ENCODE measurements around the gene RHBDF1.

RHBDF1 gene

GRCh38 chr16:74747-75334 lies 2.4 kb upstream of the RHBDF1 start:
- DNase-seq (ENCODE audit: low read depth in 3 of 3): no peak

DNA sequence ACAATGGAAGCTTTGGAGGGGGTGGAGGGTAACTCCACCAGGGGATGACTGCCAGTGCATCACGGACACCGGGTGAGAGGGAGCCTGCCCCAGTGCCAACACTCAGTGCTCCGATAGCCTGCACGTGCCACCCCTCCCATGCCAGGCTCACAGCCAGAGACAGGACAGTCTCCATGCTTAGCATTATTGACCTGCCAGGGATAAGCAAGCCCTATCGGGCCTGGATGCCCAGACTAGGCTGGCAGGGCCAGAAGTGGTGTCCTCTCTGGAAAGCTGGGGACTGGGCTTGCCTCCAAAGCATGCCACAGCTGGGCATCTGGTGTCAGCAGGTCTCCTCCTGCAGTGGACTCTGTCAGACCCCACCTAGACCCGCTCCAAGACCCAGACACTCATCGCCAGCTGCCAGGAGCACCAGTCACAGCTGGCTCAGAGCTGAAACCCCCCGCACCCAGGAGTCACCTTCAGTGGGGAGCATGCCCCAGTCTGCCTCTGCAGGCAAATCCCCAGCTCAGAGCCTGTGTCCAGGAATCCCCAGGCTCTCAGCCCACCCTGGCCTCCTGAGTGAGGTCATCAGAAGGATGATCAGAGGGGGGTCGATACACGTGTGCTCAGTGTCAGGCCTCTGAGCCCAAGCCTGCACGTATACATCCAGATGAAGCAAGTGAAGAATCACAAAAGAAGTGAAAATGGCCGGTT lies 1.8 kb upstream of the RHBDF1 start:
- no peak for DNase-seq (ENCODE audit: low read depth in 3 of 3)

DNA sequence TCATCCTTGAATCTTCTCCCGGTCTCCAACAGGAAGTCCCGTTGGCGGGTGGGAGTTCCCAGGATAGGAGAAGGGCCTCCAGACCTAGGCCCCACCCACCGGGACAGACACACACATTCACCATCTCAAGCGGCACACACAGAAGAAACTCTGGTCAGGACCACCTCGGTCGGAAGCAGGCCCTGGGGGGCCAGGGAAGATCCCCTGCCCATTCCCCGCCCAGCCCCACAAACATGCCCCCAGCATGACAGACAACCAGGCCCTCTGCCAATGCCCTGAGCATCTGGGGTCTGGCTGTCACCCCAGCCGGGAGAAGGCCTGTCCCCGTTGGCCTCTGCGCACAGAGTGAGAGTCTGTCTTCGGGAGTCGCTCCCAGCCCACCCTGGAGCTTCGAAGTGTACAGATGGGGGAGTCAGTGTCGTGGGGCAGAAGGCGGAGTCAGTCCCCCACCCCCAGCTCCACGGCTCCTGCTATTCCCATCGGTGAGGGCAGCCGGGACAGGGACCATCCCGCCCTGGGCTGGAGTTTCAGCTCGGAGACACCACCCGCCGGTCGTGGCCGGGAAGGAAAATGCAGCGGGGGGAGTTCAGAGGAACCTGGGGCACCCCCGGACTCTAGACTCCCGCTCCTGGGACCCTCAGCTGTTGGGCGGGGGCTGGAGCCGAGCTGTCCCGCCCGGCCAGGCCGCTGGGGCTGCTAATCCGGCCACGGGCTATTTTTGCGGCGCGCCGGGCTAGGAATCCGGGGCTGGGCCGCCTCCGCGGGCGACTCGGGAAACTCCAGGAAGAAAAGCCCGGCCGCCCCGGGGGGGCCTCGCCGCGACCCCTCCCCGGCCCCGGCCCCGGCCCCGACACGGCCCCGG lies 660 bp downstream of the RHBDF1 start:
- no peak for DNase-seq (ENCODE audit: low read depth in 3 of 3)

- DNase-seq (ENCODE audit: low read depth in 3 of 3): no peak
Measured at GRCh38 chr16:71210-71539, 1.3 kb downstream of the RHBDF1 start.

- no peak for DNase-seq (ENCODE audit: low read depth in 3 of 3)
Measured at GRCh38 chr16:69181-69580, 3.2 kb downstream of the RHBDF1 start.

DNA sequence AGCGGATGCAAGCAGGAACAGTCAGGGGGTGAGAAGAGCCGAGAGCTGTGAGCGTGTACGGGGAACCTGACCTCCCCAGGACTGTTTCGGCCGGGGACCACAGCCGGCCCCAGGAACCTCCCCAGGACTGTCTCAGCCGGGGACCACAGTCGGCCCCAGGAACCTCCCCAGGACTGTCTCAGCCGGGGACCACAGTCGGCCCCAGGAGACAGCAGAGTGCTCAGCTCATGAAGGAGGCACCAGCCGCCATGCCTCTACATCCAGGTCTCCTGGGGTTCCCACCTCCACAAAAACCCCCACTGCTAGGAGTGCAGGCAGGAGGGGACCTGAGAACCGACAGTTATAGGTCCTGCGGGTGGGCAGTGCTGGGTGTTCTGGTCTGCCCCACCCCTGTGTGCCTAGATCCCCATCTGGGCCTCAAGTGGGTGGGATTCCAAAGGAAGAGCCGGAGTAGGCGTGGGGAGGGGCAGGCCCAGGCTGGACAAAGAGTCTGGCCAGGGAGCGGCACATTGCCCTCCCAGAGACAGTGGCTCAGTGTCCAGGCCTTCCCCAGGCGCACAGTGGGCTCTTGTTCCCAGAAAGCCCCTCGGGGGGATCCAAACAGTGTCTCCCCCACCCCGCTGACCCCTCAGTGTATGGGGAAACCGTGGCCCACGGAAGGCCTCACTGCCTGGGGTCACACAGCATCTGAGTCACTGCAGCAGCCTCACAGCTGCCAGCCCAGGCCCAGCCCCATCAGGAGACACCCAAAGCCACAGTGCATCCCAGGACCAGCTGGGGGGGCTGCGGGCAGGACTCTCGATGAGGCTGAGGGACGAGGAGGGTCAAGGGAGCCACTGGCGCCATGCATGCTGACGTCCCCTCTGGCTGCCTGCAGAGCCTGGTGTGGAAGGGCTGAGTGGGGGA lies 4.3 kb downstream of the RHBDF1 start:
- no peak for DNase-seq (ENCODE audit: low read depth in 3 of 3)

DNA sequence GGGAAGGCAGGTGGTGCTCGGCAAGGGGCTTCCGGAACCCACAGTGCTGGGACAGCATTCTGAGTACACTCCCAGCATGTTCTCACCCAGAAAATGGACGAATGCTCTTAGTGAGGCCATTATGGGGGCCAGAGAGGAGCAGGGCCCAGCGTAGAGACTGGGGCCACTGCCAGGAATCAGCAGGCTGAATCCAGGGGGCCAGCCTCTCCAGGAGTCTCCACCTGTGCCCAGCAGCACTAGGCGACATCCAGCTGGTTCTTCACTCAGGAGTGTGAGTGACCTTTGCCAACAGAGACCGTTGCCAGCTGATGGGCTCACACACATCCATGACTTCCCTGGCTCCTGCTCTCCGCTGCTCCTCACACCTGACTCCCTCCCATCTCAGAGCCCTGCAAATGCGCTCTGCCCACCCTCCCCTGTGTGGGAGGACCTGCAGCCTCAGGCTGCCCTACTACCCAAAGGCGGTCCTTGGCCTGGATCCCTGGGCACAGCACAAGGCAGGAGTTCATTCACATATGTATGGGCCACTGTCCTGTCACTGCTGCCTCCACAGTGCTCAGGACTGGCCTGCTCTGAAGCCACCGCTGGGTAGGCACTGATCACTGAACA lies 5.1 kb downstream of the RHBDF1 start:
- no peak for DNase-seq (ENCODE audit: low read depth in 3 of 3)

DNA sequence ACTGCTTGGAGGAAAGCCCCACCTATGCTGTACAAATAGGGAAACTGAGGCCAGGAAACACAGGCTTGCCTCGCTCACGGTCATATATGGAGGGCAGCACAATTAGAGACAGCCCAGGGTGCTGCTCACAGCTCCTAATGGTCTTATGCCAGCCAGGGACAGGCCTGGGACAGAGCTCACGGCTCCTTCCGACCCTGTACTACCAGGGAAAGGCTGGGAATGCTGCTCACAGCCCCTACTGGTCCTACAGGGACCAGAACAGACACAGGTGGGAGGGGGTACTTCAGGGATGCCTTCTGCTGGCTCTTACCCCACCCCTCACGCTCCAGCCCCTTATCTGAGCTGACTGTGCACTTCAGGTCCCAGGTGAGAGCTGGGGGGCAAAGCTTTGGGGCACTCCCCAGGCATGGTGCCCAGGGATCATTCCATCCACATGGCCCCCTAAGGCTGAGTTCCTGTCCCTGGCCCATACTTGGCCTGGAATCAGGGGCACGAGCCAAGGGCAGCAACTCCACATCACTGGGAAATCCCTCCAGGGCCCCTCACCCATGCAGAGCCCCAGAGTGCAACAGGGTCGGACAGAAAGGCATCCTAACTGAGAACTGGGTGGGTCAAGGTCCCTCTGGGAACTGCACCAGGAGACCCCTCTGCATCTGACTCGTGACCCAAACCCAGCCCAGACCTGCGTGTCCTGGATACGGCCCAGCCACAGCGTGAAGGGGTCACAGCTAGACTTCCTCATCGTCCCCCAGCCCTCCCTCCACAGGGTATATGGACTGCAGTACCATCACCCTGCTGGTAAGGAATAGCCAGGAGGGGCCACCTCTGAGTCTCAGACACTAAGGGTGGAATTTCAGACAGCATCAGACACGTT lies 5.9 kb downstream of the RHBDF1 start:
- DNase-seq (ENCODE audit: low read depth in 3 of 3): no peak

DNA sequence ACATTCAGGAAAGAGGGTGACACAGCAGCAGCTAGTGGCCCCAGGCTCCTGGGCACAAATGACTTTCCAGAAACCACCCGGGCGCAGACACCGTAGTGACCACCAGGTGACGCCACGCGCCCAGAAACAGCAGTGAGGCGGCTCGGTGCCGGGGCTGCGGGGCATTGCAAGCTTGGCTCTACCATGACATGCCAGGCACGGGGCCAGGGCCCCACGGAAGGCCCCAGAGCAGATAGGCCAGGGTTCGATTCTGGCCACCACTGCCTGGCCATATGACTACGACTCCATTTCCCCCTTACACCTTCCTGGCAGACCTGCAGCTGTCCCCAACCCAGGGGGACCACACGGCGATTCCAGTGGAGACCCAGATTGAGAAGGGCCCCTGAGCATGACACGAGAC lies 6.7 kb downstream of the RHBDF1 start:
- peak; percentile 70 to 85 (median 75) for DNase-seq (ENCODE audit: low read depth in 3 of 3)

DNA sequence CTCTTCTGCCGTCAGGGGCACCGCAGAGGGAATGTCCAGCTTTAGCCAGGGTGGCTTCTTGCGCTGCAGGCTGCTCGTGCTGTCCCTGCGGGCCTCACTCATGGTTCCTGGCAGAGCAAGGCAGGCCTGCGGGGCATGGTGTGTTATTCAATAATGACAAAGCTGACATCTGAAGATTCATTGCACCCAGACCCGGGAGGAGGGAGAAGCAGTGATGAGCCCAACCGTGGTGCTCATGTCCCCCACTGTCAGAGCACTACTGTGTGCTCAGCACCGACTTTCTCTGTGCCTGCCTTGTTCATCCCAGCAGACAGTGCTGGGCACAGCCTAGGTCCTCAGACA lies 7.5 kb downstream of the RHBDF1 start:
- DNase-seq (ENCODE audit: low read depth in 3 of 3): no peak

DNA sequence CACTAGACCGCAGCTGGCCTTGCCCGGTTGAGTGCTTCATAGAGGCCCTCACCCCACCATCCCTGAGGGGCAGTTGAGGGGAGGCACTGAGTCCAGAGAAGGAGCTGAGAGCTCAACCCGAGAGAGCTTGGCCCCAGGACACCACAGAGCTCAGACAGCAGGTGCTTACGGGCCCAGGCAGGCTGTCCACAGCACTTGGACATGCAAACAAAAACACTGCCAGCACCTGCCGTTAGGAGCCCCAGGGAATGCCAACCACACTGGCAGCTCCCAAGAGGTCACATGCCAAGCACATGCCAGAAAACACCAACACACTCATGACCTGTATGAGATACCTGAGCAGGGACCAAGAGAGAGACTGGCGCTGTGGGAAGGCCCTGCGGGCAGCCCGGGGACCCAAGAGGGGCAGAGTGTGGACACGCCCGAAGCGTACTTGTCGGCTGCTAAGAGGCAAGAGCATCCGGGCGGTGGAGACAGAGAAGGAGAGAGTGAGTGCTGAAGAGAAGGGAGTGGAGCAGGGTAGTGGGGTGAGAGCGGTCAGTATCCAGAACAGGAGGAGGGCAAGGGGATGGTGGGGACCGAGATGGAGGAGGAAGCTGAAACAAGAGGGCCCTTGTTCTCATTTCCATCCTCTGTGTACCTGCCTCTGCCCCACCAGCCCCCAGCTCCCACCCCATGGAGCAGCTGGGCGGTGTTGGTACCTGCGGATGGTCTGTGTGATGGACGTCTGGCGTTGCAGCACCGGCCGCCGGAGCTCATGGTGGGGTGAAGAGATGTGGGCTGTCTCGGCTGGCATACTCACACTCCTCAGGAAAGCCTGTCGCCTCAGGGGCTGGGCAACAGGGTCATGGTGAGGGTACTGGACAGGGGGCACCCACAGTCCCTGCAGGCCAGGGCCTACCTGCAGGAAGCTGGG lies 8.2 kb downstream of the RHBDF1 start:
- DNase-seq (ENCODE audit: low read depth in 3 of 3): no peak

DNA sequence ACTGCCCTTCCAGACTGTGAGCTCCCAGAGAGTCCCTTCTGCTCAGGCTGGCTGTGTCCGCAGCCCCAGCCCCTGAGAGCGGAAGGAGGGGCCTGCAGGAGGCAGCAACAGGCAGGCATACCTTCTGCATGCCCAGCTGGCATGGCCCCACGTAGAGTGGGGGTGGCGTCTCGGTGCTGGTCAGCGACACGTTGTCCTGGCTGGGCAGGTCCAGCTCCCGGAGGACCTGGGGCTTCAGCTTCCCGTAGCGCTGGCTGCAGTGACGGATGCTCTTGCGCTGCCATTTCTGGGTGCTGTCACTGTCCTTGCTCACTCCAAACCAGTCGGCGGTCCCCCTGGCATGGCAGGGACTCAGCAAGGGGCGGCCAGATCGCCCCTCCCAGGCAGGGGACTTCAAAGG lies 9.0 kb downstream of the RHBDF1 start:
- DNase-seq (ENCODE audit: low read depth in 3 of 3): no peak

DNA sequence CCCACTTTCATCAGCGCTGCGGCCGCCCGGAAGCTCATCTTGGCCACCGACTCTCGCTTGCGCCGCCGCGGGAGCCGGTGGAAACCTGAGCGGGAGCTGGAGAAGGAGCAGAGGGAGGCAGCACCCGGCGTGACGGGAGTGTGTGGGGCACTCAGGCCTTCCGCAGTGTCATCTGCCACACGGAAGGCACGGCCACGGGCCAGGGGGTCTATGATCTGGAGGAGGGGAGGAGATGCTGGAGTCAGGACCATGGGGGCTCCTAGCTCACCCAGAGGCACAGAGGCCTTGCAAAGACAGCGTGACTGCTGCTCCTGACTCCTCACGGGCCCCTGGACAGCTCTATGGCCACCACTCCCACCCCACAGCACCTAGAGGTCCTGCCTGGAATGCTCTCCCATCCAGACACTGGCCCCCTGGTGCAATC lies 9.5 kb downstream of the RHBDF1 start:
- DNase-seq (ENCODE audit: low read depth in 3 of 3): no peak

DNA sequence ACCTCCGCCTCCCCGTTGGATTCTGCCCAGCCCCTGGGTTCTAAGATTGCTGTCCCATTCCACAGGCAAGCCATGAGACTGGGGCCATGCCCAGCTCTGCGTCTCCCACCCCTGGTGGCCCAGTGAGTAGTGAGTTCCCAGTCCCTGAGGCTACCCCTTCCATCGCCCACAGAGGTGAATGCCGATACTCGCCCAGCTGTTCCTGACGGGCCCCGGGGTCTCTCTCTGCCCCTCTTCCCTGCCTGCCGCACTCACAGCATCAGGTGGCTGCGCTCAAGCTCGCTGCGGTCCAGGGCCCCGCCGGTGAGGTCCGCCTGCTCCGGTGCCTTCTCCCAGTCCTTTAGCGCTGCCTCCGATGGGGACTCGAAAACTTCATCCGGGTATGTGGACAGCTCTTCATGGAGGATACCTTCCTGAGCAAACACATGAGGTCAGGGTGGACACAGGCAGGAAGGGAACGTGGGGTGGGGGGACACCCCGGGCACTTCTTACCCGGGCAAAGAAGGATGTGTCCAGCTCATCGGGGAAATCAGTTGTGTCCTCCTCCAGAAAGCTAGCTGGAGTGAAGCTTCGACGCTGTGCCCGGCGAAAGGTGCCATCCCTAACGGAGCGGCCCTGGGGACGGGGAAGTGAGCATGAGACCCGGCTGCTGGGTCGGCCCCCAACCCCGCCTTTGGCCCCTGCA lies 10.0 kb downstream of the RHBDF1 start:
- no peak for DNase-seq (ENCODE audit: low read depth in 3 of 3)

DNA sequence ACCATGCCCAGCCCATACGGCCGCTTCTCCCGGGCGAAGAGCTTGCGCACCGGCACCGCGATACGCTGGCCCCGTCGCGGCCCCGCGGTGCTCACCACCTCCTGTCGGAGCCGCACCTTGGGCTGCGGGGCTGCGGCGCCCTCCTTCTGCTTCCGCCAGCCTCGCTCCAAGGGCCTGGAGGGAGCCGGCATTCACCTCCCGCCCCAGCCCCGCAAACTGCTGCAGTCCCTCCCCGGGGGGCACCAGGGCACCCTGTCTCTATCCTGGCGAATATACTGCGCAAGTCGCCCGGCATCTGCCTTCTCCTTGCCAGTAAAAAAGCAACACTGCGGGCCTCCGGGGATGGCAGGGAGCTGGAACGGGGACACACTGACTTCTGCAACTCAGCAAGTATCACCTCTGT lies 10.6 kb downstream of the RHBDF1 start:
- no peak for DNase-seq (ENCODE audit: low read depth in 3 of 3)

- no peak for DNase-seq (ENCODE audit: low read depth in 3 of 3)
Measured at GRCh38 chr16:60929-61878, 11.2 kb downstream of the RHBDF1 start.

- DNase-seq (ENCODE audit: low read depth in 3 of 3): no peak
Measured at GRCh38 chr16:60166-60565, 12.3 kb downstream of the RHBDF1 start.

Measured in stimulated activated CD4-positive, alpha-beta T cell treated with anti-CD3 and anti-CD28 coated beads, TNF-alpha, amount 100 ng/mL, for 24 hours (primary cell).